A549 treated with Mapracorat at 1 μM for 4 hours (cell line): ENCODE data around the gene ZFX. TPM values are rescaled to one million over a fixed set of nuclear protein-coding genes. Genes with fewer than 3 reads are reported as not detected.

ENCODE experiments used
- total RNA-seq: library from RNA; stranded (reverse); fragments of 200-300 nt; extraction: Qiagen RNA extraction; gene quantifications from 5 replicates; pipeline ENCODE4 v1.2.3, GENCODE V29; 2022

ZFX gene
- total RNA-seq = 7.8 to 9.0 TPM (median 8.2 TPM) in 5 replicates

DNA sequence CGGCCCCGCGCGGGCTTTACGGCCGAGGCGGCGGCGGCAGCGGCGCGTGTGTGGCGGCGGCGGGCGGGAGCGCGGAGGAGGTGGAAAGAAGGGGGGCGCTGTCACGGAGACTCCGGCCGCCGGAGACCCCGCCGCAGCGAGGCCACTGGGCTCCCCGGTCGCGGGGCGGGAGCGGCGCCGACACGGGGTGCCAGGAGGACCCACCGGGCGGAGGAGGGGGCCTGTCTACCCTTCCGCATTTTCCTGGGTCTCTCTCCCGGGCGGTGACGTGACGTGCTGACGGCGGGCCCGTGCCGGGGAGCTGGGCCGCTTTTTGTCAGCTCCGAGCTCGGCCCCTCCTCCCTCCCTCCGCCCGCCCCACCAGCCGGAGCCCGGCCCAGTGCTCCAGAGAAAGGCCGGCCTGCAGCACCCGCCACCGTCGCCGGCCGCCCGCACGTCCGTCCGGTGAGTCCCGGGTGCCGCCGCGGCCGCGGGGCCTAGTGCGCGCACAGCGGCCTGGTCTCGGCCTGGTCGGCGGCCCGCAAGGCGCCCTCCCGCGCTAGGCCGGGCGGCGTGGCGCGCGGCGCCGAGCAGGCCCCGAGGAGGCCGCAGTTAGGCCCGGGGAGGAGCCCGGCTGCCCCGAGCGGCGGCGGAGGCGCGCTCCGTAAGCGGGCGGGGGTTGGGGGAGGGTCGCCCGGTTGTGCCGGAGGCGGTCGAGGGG lies at the start of gene ZFX:
Gene ZFX (plus strand): TSS at position 379 of the 700 bp plus-strand sequence. CDS start 23,014 bp downstream, outside the sequence.

Other genes starting within 250 kb of the ZFX start
- 28.2 to 34.2 TPM (median 30.2 TPM) in 5 replicates for gene APOO, start 241.8 kb upstream of the ZFX start, total RNA-seq
- gene CXorf58, start 241.7 kb upstream of the ZFX start, total RNA-seq = 0.12 to 0.16 TPM (median 0.14 TPM) in 3 of 5 replicates, not detected in the others
- gene KLHL15, start 122.5 kb upstream of the ZFX start, total RNA-seq = 2.9 to 3.7 TPM (median 3.4 TPM) in 5 replicates
- gene EIF2S3, start 94.8 kb upstream of the ZFX start, total RNA-seq = 119 to 181 TPM (median 130 TPM) in 5 replicates
- not detected in 5 replicates for gene SUPT20HL2, start 164.3 kb downstream of the ZFX start, total RNA-seq
- gene SUPT20HL1, start 210.9 kb downstream of the ZFX start, total RNA-seq = not detected in 5 replicates